Progenitor cell of endocrine pancreas (in vitro differentiated cells): Measurements from ENCODE around the gene RPL29. TPM values are rescaled to one million over a fixed set of nuclear protein-coding genes. Genes with fewer than 3 reads are reported as not detected.

Experiments used
- DNase-seq: peaks from one replicate; pipeline ENCODE4 v3.0.0; 2021; ENCODE audit warnings: low spot score; ENCODE audit not compliant: unreplicated experiment
- H3K27ac Mint-ChIP-seq: 2 replicates; pipeline ENCODE4 v1.8.0; 2021; ENCODE audit warnings: mild to moderate bottlenecking, moderate library complexity, mixed read lengths
- H3K27me3 Mint-ChIP-seq: 2 replicates; pipeline ENCODE4 v1.8.0; 2021; ENCODE audit warnings: mixed read lengths
- H3K36me3 Mint-ChIP-seq: 2 replicates; pipeline ENCODE4 v1.8.0; 2022; ENCODE audit warnings: mixed read lengths; ENCODE audit not compliant: insufficient read depth
- H3K4me1 Mint-ChIP-seq: 2 replicates; pipeline ENCODE4 v1.8.0; 2021; ENCODE audit warnings: low read depth, mixed read lengths
- H3K4me3 Mint-ChIP-seq: 2 replicates; pipeline ENCODE4 v1.8.0; 2021; ENCODE audit warnings: low read depth, mild to moderate bottlenecking, moderate library complexity, mixed read lengths
- H3K9me3 Mint-ChIP-seq: 2 replicates; pipeline ENCODE4 v1.8.0; 2021; ENCODE audit warnings: low read depth, mixed read lengths
- total RNA-seq: library from RNA; stranded (reverse); gene quantifications from 2 replicates; pipeline ENCODE4 v1.2.1, GENCODE V29; 2021
- TF ChIP-seq, protein P1 (sequence below): fragments of 200-600 bp; sonication (generic); IDR thresholded peaks from one replicate; pipeline ENCODE4 v1.5.0; 2021; ENCODE audit warnings: antibody characterized with exemption, mild to moderate bottlenecking; ENCODE audit not compliant: unreplicated experiment

RPL29 gene
- total RNA-seq, 1 donor from 2014 or later, result 1,236 TPM

DNA sequence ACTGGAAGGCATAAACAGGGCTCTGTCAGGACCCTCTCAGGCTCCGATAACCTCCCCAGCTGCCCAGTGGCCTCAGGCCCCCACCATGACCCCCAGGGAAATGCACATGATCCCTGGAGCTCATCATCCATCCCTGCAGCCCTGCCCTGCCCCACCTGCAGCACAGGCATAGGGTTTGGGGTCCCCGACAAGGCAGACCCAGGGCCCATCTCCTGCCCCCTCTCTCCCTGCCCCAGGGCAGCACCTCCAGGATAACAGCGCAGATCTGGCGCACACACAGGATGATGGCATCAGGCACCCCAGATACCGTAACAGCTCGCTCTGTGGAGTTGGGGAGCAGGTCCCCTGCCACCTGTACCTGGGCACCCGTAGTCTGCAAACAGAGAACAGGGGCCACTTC is 36.0 kb downstream of the RPL29 start:
- no peak overlapping the region for H3K4me3 Mint-ChIP-seq
- H3K27ac Mint-ChIP-seq, result no peak overlapping the region
- peaks cover 5% of the 10 kb centered on the region for H3K36me3 Mint-ChIP-seq
- H3K4me1 Mint-ChIP-seq, result peaks cover 3% of the 10 kb centered on the region
- peaks cover 6% of the 10 kb centered on the region for H3K27me3 Mint-ChIP-seq
- no peaks in the 10 kb centered on the region for H3K9me3 Mint-ChIP-seq
- DNase-seq, result no peak
- TF ChIP-seq, protein P1, sequence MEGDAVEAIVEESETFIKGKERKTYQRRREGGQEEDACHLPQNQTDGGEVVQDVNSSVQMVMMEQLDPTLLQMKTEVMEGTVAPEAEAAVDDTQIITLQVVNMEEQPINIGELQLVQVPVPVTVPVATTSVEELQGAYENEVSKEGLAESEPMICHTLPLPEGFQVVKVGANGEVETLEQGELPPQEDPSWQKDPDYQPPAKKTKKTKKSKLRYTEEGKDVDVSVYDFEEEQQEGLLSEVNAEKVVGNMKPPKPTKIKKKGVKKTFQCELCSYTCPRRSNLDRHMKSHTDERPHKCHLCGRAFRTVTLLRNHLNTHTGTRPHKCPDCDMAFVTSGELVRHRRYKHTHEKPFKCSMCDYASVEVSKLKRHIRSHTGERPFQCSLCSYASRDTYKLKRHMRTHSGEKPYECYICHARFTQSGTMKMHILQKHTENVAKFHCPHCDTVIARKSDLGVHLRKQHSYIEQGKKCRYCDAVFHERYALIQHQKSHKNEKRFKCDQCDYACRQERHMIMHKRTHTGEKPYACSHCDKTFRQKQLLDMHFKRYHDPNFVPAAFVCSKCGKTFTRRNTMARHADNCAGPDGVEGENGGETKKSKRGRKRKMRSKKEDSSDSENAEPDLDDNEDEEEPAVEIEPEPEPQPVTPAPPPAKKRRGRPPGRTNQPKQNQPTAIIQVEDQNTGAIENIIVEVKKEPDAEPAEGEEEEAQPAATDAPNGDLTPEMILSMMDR, result no peak

DNA sequence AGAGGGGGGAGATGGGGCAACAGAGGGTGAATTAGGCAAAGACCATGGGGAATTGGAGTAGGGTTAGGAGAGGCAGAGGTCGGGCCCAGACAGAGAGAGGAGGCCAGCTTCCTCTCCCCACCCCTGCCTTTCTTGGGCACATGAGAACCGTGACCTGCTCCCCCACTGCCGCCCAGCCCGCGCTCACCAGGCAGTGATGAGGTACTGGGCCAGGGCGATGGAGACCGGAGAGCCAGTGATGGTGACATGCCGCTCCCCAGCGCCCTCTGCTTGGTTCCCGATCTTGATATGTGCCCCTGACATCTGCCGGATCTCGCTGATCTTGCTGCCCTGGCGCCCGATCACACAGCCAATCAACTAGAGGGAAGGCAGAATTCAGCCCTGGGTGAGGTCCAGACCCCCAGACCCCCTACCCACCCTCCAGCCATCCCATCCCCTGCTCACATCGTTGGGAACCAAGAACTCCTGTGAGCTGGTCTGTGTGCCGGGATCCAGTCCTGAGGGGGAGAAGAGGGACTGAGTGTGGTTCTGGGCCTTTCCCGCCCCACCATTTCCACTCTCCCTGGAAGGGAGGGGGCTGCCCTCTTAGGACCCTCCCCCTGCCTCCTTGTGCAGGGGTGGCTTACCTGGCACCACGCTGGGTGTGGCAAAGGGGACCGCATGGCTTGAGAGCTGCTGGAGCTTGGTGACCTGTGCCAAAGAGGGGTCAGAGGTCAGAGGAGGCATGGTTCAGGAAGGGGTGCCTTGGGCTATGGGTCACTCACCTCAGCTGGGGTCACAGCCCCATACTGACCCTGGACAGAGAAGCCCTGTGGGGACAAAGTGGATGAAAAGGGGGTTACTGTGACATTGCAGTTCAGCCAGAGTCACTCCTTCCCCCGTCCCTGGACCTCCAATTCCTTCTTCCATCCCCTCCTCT is 36.8 kb downstream of the RPL29 start:
- Mint-ChIP-seq H3K27ac (no peak overlapping the region), H3K27me3 (peaks cover 14% of the 10 kb centered on the region), H3K4me1 (no peaks in the 10 kb centered on the region), H3K36me3 (peaks cover 5% of the 10 kb centered on the region), H3K4me3 (no peak overlapping the region), H3K9me3 (no peaks in the 10 kb centered on the region)
- DNase-seq, result no peak
- TF ChIP-seq, protein P1, result no peak

- TF ChIP-seq, protein P1, result no peak
- Mint-ChIP-seq H3K27me3 (peaks cover 24% of the 10 kb centered on the region), H3K27ac (no peak overlapping the region), H3K4me3 (no peak overlapping the region), H3K36me3 (peaks cover 5% of the 10 kb centered on the region), H3K4me1 (no peaks in the 10 kb centered on the region), H3K9me3 (no peaks in the 10 kb centered on the region)
- no peak for DNase-seq
Measured at GRCh38 chr3:51957520-51958205, 38.0 kb downstream of the RPL29 start.

GRCh38 chr3:51955893-51956770 is 39.6 kb downstream of the RPL29 start:
- Mint-ChIP-seq H3K27me3 (peaks cover 34% of the 10 kb centered on the region), H3K36me3 (peaks cover 3% of the 10 kb centered on the region), H3K27ac (no peak overlapping the region), H3K4me3 (no peak overlapping the region), H3K9me3 (no peaks in the 10 kb centered on the region), H3K4me1 (no peaks in the 10 kb centered on the region)
- TF ChIP-seq, protein P1, result peak; percentile 57
- DNase-seq, result peak; percentile 51
